AG04450 (cell line): ENCODE measurements around the gene NIP7. TPM values are rescaled to one million over a fixed set of nuclear protein-coding genes. Genes with fewer than 3 reads are reported as not detected.

Experiments used
- CTCF ChIA-PET: fragments of 300-600, 350-600 bp; formaldehyde crosslinking; extraction: SDS; loops from one replicate; lab custom pipeline; 2022; ENCODE audit warnings: antibody characterized with exemption, inconsistent platforms; lab: Charles Lee
- POLR2A ChIA-PET: fragments of 350-600 bp; formaldehyde crosslinking; extraction: SDS; loops from one replicate; lab custom pipeline; 2021; ENCODE audit warnings: antibody characterized with exemption, inconsistent platforms; lab: Yijun Ruan, JAX
- DNase-seq: peaks from one replicate; pipeline ENCODE4 v3.0.0-alpha.2; 2011; ENCODE audit warnings: low read depth, low spot score
- H3K27ac ChIP-seq: one replicate; pipeline ENCODE4 v1.5.1; 2012; ENCODE audit warnings: low read depth, low read length, control low read depth
- H3K27me3 ChIP-seq: one replicate; pipeline ENCODE4 v1.6.0; 2012; ENCODE audit warnings: low read length; ENCODE audit not compliant: control insufficient read depth, insufficient read depth
- H3K4me3 ChIP-seq: 2 replicates; pipeline ENCODE4 v1.5.1; 2011; ENCODE audit warnings: mild to moderate bottlenecking, low read depth, low read length, control low read depth
- H3K9me3 ChIP-seq: 2 replicates; pipeline ENCODE4 v1.5.1; 2012; ENCODE audit warnings: low read length; ENCODE audit not compliant: control insufficient read depth, insufficient read depth
- polyA plus RNA-seq: library from polyadenylated mRNA; depleted of rRNA; stranded (reverse); fragments of >200 nt; gene quantifications from 2 replicates; pipeline ENCODE4 v1.2.3, GENCODE V29; 2011
- TF ChIP-seq, protein P1 (sequence below): IDR thresholded peaks from 2 replicates; pipeline ENCODE4 v1.5.1; 2011; ENCODE audit warnings: low read depth, low read length, control low read depth, inconsistent platforms

NIP7 gene
- polyA plus RNA-seq, 1 experiment: 12.1 TPM

DNA sequence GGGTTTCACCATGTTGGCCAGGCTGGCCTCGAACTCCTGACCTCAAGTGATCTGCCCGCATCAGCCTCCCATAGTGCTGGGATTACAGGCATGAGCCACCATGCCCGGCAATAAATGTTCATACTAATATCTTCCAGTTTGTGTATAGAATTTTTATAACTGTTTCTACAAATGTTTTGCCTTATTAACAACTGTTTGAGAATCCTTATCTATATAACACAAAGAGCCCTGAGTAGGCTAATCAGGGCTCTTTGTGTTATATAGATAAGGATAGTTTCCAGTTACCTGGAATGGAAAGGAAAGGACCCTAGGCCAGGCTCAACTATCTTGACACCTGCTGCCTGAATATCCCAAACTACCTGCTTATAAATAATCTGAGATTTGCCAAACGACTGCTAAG lies 29.3 kb downstream of the NIP7 start:
- POLR2A ChIA-PET: no interaction called here
- DNase-seq: no peak
- Histone ChIP-seq H3K4me3 (no peak overlapping the region), H3K27me3 (no peaks in the 10 kb centered on the region), H3K9me3 (no peaks in the 10 kb centered on the region), H3K27ac (no peak overlapping the region)
- TF ChIP-seq, protein P1, sequence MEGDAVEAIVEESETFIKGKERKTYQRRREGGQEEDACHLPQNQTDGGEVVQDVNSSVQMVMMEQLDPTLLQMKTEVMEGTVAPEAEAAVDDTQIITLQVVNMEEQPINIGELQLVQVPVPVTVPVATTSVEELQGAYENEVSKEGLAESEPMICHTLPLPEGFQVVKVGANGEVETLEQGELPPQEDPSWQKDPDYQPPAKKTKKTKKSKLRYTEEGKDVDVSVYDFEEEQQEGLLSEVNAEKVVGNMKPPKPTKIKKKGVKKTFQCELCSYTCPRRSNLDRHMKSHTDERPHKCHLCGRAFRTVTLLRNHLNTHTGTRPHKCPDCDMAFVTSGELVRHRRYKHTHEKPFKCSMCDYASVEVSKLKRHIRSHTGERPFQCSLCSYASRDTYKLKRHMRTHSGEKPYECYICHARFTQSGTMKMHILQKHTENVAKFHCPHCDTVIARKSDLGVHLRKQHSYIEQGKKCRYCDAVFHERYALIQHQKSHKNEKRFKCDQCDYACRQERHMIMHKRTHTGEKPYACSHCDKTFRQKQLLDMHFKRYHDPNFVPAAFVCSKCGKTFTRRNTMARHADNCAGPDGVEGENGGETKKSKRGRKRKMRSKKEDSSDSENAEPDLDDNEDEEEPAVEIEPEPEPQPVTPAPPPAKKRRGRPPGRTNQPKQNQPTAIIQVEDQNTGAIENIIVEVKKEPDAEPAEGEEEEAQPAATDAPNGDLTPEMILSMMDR: no peak
- CTCF ChIA-PET: interaction anchor here (0.6 kb wide), 1 partner anchor 91 kb away, joined by 4 read pairs; no protein-coding TSS in a partner anchor

DNA sequence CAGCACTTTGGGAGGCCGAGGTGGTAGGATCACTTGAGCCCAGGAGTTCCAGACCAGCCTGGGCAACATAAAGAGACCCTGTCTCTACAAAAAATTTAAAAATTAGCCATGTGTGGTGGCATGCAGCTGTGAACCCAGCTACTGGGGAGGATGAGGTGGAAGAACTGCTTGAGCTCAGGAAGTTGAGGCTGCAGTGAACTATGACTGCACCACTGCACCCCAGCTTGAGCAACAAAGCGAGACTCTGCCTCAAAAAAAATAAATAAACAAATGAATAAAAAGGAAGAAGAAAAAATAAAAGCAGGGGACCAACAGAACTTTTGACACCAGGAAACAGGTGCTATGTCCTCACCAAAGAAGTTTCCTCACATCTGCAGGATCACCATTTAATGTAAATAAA lies 32.0 kb downstream of the NIP7 start:
- no peaks in the 10 kb centered on the region for H3K9me3 ChIP-seq
- no peak overlapping the region for H3K4me3 ChIP-seq
- no peak for DNase-seq
- H3K27ac ChIP-seq: no peak overlapping the region
- CTCF ChIA-PET: interaction anchor here (0.7 kb wide), 1 partner anchor 1944 kb away, joined by 6 read pairs; no protein-coding TSS in a partner anchor
- POLR2A ChIA-PET: no interaction called here
- TF ChIP-seq, protein P1: no peak
- no peaks in the 10 kb centered on the region for H3K27me3 ChIP-seq

DNA sequence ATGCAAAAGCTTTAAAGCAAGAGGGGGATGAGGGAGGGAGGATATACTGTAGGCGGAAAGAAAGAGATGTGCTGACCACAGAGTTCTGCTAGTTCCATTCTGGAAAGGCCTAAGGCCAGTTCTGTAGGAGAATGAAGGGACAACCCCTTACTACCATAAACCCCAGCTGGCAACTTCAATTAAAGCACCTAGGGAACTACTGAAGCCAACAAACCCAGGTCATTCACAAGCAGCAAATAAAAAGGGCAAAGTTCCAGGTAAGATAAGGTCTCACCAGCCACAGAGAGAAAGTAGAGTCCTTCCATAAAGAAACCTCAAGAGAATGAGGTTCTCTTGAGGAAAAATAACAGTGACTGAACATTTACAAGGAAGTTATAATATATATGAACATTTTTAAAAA lies 33.4 kb downstream of the NIP7 start:
- no peak overlapping the region for H3K27ac ChIP-seq
- H3K9me3 ChIP-seq: no peaks in the 10 kb centered on the region
- H3K27me3 ChIP-seq: no peaks in the 10 kb centered on the region
- TF ChIP-seq, protein P1: no peak
- no peak overlapping the region for H3K4me3 ChIP-seq
- no peak for DNase-seq
- ChIA-PET POLR2A (no interaction called here), CTCF (interaction anchor here (0.7 kb wide), 1 partner anchor 23 kb away, joined by 3 read pairs; no protein-coding TSS in a partner anchor)

DNA sequence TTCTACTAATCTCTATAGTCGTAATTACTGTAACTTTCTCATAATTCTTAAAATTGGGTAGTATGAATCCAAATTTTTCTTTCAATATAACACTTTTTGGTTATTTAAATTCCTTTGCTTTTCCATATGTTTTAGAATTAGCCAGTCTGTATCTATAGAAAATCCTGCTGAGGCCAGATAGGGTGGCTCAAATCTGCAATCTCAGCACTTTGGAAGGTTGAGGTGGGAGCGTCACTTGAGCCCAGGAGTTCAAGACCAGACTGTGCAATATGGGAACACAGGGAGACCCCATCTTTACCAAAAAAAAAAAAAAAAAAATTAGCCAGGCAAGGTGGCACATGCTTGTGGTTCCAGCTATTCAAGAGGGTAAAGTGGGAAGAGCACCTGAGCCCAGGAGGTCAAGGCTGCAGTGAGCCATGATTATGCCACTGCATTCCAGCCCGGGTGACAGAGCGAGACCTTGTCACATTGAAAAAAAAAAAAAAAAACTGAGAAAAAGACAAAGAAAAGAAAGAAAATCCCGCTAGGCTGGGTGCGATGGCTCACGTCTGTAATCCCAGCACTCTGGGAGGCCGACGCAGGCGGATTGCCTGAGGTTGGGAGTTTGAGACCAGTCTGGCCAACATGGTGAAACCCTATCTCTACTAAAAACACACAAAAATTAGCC lies 37.0 kb downstream of the NIP7 start:
- Histone ChIP-seq H3K9me3 (no peaks in the 10 kb centered on the region), H3K27me3 (no peaks in the 10 kb centered on the region), H3K27ac (no peak overlapping the region), H3K4me3 (no peak overlapping the region)
- TF ChIP-seq, protein P1: no peak
- CTCF ChIA-PET: no interaction called here
- DNase-seq: no peak
- POLR2A ChIA-PET: interaction anchor here (0.6 to 0.7 kb wide), 2 partner anchors 10 to 220 kb away, joined by 3 to 12 read pairs; no protein-coding TSS in a partner anchor

DNA sequence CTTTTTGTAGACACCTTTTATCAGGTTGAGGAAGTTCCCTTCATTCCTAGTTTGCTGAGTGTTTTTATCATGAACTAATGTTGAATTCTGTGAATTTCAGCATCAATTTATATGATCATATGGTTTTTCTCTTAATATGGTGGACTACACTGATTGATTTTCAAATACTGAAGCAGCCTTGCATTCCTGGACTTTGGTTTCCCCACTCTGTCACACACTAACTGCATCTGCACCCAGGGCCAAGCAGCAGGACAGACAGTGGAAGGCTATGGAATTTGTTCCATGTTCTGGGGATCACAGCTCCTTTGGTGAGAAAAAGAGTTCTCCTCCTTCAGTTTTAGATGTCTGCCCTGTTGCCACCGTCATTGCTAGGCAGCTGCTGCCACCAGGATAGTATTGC lies 38.5 kb downstream of the NIP7 start:
- Histone ChIP-seq H3K27me3 (no peaks in the 10 kb centered on the region), H3K27ac (no peak overlapping the region), H3K4me3 (no peak overlapping the region), H3K9me3 (no peaks in the 10 kb centered on the region)
- TF ChIP-seq, protein P1: no peak
- DNase-seq: no peak
- ChIA-PET CTCF (interaction anchor here (0.8 to 1.3 kb wide), 2 partner anchors 18 to 377 kb away, joined by 3 read pairs; partner anchors contain the start of gene NOB1), POLR2A (no interaction called here)
